GM18517 (cell line): ENCODE results near the gene CPVL.

Experiments
- ATAC-seq: cut with Tn5 transposase; IDR thresholded peaks from one replicate; pipeline ENCODE4 v1.9.1; 2021; ENCODE audit warnings: mild to moderate bottlenecking, moderate library complexity; ENCODE audit not compliant: unreplicated experiment

Gene CPVL

GRCh38 chr7:29156907-29157452, 10.6 kb upstream of the CPVL start:
- ATAC-seq: no peak

DNA sequence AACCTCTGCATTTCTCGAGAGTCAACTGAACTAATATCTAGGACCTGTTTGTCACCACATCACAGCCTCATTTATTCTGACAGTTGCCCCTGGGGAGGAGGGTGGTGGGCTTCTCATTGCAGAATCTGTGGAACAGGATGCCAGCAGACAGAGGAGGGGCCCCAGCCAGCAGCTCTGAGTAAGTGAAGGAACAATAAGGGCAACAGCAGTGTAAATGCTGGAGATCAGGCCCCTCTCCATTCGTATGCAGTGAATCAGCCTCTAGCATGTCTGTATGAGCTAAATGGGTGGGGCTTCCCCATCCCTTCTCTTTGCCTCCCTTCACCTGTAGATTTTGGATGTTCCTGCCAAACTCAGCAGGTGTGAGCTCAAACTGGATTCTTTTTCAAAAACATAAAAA, 7.7 kb upstream of the CPVL start:
- no peak for ATAC-seq

DNA sequence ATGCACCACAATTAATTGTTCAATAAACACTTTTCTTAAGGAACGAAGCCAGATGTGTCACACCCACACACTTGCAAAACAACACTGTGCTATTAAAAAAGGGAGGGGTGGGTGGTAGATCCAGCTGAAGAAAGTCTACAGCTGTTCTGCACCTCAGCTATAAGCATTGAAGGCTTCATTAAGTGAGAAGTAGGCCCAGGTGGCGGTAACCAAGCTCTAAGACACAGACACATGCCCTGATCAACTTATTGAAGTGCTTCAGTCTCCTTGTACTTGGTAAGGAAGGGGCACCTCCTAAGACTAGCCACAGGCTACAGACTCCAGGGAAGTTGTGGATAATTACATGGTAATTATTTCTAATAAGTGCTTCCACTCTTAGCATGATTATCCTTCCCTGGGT, 4.5 kb upstream of the CPVL start:
- no peak for ATAC-seq

DNA sequence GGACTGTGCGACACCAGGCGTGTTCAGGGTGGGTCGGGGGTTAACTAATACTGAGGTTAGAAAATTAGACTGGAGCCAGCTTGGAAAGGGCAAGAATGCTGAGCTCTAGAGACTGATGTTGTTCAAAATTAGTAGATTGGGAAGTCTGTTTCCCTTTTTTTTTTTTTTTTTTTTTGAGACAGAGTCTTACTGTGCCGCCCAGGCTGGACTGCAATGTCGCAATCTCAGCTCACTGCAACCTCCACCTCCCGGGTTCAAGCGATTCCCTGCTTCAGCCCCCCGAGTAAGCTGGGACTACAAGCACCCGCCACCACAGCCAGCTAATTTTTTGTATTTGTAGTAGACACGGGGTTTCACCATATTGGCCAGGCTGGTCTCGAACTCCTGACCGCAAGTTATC, 2.7 kb upstream of the CPVL start:
- no peak for ATAC-seq

GRCh38 chr7:29147821-29148220, 1.5 kb upstream of the CPVL start:
- no peak for ATAC-seq

DNA sequence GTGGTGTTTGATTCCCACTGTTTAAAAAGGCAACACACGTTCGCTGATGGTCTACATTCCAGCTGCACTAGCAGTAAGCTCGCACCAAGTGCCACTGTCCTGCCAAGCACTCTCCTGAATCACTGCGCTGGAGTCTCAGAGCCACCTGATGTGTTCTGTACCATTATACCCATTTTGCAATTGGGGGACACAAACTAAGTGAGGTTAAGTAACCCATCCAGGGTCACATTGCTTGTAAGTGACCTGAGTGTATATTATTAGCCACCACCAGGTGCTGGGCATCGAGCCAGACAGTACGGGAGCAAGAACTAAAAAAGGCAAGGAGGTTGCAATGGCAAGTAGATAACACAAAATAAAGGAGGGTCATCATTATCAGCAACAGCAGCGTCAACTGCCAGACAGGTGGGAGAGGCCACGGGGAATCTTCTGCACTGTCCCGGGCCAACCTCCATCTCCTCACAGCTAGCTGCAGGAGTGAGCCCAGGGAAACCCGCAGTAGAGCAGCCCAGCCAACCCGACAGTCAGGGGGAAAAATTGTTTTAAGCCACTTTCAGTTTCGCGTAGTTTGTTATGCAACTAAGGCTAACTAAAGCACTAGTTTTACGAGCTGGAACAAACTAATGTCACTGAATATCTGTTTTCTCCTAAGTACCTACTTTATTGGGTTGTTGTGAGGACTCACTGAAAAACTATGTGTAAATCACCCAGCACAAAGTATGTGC, 712 bp upstream of the CPVL start:
- no peak for ATAC-seq

GRCh38 chr7:29145553-29146056, 732 bp downstream of the CPVL start:
- no peak for ATAC-seq

- no peak for ATAC-seq
Measured at GRCh38 chr7:29143751-29144150, 2.6 kb downstream of the CPVL start.

DNA sequence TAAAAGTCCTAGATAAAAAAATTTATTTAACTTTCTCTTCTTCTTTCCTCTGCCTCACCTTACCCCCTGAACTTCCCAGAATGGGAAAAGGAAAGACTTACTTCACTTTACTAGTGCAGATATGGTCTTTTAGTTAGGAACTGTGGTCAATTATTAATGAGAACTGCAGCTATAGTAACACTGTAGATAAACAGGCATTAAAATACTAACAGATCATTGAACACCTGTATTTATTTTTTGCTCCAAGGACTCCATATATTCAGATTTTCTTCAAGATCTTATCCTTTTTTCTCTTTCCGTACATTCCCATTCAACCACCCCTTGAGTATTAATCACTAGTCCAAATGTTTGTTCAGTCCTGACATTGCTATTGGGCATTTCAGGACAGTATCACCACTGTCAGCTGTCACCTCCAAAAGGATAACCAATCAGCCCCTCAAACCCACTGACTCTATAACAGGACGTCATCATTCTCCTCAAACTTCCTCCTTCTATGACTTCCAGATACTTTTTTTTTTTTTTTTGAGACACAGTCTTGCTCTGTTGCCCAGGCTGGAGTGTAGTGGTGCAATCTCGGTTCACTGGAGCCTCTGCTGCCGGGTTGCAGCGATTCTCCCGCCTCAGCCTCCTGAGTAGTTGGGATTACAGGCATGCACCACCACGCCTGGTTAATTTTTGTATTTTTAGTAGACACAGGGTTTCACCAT, 4.2 kb downstream of the CPVL start:
- no peak for ATAC-seq

DNA sequence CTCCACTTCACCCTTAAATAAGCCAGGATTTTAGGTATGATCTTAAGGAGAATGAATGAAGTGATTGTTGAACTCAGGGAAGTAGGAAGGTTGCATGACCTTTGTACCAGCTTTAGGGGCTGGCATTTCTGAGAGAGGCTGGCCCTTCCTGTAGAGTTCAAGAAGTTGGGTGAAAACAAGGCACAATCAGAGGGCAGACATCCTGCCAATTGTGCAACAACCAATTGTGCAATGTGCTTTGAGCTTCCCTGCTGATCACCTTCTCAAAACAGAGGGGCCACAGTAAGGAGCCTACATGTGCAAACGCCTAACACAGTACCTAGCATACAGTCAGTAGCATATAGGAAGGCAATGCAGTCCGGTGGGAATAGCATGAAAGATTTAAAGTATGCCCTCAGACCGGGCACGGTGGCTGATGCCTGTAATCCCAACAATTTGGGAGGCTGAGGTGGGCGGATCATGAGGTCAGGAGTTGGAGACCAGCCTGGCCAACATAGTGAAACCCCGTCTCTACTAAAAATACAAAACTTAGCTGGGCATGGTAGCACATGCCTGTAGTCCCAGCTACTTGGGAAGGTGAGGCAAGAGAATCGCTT, 5.4 kb downstream of the CPVL start:
- ATAC-seq: no peak

DNA sequence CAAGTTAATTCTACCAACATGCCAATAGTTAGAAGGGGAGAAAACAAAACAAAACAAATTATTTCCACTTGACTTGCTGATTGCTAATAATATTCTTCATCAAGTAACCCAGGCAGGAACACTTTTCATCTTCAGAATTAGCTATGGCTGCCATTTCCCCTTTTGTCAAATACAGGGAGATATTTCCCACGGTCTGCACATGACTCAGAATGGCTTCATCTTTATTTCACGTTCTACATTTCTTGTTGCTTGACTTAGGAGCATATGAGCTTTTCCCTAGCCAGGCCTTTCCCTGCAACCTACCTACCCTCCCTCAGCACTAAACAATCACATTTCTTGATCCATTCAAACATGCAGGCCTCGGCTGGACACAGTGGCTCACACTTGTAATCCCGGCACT, 6.5 kb downstream of the CPVL start:
- no peak for ATAC-seq

DNA sequence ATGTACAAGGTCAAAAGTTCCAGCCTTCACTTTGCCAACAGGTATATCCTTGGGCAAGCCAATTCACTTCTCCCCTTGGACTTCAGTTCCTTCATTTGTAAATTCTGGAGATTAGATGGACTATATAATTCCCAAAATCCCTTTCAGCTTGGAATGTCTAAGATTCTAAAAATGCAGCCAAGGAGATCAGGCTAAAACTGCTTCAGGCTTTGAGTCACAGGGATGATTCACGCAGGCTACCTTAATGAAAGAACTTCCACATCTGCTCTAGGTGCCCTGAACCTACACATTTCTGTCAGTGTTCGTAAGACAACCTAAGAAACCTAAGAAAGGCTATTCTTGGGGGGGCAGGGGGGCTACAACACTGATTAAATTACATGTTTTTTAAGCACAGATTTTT, 7.1 kb downstream of the CPVL start:
- no peak for ATAC-seq

DNA sequence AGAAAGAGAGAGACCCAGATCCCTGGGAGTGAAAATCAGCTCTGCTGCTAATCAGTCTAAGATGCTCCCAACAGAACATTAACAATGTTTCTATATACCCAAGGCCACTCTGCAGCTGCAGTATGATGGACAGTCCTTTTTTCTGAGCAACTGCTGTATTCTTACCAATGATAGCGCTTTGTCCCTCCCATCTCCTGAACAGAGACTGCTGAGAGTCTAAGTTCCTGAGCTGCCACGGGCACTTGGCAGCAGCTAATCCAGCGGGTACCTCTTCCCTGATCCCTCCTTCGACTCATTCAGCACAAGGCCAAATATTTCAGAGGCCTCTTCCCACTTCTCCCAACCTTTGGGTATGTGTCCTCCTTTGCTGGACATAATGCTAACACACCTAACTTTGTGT, 7.7 kb downstream of the CPVL start:
- ATAC-seq: no peak

- no peak for ATAC-seq
Measured at GRCh38 chr7:29135846-29136245, 10.5 kb downstream of the CPVL start.

DNA sequence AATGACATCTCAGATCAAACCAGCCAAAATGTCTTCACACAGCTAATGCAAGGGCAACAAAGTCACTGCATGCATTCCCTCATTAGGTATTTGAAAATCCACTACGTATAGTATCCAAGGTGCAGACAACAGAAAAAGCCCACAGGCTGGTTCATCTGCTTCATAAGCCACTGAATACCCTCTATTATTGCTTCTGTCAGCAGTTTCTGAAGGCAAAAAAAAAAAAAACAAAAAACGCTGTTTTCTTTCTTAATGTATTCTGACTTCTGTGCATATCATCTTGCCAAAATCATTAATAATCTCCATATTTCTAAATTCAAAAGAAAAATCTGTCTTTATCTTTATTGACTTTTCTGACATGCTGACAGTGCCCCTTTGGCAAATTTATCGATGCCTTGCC, 13.4 kb downstream of the CPVL start:
- ATAC-seq: no peak

DNA sequence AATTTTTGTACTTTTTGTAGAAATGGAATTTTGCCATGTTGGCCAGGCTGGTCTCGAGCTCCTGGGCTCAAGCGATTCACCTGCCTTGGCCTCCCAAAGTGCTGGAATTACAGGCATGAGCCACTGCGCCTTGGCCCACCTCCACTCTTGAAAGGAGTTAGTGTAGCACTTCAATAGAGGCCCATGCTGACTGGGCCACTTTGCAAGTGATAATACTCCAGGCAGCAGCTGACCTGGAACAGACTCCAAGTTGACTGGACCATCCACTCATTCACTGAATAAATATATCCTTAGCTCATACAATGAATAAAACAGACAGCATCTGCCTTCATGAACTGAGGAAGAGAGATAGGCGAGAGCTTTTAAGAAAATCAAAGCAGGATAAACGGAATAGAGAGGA, 14.7 kb downstream of the CPVL start:
- ATAC-seq: no peak

GRCh38 chr7:29130096-29130495, 16.2 kb downstream of the CPVL start:
- no peak for ATAC-seq

GRCh38 chr7:29127527-29127926, 18.8 kb downstream of the CPVL start:
- ATAC-seq: no peak

- ATAC-seq: no peak
Measured at GRCh38 chr7:29126804-29127203, 19.5 kb downstream of the CPVL start.

GRCh38 chr7:29123626-29124190, 22.6 kb downstream of the CPVL start:
- ATAC-seq: no peak

DNA sequence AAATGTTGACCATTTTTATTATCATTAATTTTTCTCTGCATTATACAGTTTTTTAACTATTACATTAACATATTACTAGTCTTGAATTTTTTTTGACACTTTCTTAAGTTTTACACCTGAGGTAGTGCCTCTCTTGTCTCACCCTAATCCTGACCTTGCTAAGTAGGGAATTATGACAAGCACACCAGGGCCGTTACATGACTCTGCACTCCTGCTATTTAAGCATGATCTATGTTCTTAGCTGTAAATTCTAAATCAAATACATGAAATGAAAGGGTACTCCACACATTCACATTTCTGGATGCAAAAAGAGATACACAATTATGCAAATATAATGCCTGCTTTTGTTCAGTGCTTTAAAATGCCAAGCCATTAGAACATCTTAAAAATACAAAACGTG, 23.6 kb downstream of the CPVL start:
- ATAC-seq: no peak

GRCh38 chr7:29122081-29122480, 24.3 kb downstream of the CPVL start:
- ATAC-seq: no peak
